HuH-7 (cell line): ENCODE measurements around the gene SMC2.

Experiments
- DNase-seq: peaks from one replicate; pipeline ENCODE4 v3.0.0; 2011; ENCODE audit warnings: low spot score

The SMC2 gene

DNA sequence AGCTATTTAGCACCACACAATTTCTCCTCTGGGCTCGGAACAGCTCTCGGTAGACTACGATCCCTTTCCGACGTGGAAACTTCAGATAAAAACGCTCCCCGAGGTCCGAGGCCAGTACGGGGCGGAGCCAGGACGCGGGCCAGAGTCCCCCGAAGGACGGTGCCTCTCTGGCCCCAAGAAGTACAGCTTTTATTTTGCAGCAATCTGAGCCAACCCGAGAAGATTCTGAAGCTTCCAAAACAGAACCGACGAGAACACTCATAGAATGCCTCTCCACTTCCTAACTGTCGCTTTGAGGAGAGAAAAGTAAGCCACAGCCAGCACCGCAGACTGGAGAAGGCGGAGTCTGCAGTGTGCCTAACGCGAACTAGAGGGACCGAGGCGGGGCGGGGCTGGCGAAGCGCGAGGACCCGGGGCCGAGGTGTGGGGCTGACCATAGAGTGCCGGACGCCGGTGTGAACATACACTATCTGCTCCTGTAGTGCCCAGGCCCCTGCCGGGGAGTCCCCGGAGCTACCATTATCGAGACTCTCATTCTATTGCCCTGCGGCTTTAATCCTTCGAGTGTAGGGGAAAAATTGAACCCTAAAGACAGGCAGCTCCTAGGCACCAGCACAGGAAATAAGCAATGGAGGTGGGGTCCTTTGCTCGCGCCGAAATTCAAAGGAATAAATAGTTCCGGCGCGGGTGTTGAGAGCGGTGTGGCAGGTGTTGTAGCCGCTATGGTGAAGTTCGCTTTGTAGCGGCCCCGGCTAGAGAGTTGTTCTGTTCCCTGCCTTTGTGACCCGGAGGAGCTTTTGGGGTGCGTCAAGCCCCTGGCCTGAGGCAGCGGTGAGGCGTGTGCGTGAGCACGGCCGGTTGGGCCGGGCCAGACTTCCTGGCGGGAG lies at the start of gene SMC2:
Gene SMC2 (plus strand): TSS at position 663 of the 887 bp plus-strand sequence. CDS start 1,076 bp downstream, outside the sequence.
- DNase-seq: peak; percentile 82

DNA sequence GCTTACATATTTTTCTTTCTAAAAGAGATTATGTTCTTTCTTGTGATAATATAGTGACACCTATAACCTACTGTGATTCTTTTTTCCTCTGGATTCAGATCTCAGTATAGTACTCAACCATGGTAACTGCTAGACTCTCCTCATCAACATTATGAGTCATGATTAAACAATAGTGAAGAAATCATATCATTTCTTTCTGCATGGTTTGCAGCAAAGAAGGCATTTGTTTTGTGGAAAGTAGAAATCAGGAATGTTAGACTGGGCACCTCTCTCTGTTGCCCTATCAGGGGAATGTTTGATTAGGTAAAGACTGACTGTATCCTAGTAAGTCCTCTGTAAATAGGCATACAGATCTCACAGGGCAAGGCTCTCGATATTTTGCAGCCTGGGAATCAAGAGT lies 25.6 kb upstream of the SMC2 start:
- no peak for DNase-seq

DNA sequence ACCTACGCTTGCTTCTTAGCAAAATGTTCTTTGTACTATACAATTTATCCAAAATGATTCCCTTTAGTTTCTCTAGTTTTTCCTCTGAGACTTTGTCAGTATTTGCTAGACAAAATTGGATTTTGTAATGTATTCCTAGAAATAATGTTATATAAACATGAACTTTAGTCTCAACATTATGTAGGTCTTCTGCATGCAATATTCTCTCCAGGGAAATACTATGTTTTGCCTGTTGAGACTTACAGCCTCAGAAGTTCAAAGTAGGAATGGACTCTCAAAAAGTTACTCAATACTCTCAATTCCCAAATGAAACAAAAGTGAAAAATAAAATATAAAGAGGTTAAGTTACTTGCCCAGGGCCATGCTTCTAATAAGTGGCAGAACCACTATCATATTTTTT lies 24.8 kb upstream of the SMC2 start:
- no peak for DNase-seq

DNA sequence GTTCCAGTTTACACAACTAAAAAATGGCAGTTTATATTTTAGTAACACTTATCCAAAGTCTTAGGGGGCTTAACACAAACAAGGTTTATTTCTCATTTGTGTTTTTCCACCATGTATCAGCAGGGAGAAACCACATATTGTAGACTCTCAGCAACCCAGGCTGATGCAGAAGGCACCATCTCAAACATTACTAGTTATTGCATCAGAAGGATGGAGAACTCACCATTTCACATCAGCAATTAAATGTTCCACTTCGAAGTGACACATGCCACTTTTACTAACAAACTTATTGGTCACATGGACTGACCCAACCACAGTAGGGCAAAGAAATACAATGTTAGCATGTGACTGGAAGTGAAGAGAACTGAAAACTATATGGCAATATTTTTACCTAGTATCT lies 22.5 kb upstream of the SMC2 start:
- no peak for DNase-seq

DNA sequence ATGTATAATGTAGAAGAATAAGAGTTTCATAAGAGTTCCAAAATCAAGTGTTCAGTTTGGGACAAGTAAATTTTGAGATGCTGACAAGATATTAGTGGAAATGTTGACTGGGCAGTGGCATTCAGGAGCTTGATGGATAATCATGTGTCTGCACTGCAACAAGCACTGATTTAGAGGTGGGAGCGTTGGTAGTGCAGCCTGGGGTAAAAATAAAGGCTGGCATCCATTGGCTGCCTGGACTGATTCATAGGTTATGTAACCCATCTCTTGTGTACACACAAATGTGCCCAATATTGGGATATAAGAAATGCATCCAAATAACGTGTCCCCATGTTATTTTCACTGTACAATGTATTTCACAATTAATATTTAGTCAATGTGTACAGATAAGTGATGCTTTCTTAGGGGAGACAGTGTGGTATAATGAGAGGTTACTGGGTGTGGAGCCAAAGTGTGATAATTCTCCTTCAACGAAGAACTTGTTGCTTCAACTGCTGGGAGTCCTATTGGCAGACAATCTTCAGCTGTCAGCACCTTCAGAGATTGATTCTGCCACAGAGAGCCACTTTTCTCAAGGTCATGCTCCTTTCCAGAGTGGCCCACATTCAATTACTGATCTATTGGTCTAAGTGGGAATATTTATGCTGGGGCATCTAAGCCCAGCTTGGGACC lies 20.9 kb upstream of the SMC2 start:
- no peak for DNase-seq

DNA sequence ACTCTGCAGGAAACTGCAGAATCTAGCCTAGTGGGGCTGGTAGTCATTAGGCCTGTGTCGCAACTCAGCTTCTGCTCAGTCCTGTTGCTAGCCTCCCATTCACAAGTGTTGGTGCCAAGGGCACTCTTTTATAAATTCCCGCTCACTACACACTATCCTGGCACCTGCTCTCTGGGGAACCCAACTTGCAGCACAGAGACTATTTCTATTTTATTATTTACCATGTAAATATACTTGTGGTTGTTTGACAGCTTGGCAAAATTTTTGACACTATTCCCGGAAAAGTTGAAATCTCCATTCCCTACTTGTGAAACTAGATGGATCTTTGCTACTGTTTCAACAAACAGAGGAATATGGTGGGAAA lies 20.4 kb upstream of the SMC2 start:
- DNase-seq: no peak

DNA sequence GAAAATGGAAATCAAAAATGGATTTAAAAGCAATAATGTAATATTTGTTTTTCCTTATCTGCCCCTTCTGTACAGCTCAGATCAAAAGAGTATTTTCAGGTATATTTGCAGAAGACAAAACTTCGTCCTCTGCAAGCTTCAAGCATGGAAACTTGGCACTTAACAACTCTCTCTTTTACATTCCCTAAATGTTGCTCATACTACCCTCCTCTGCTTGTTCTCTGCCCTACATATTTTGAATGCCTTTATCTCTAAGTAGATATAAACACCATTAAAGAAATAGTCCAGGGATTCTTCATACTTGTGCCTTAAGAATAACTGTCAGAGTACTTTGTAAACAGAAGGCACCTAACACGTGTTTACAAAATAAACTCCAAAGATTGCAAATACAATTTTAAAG lies 19.2 kb upstream of the SMC2 start:
- DNase-seq: no peak

DNA sequence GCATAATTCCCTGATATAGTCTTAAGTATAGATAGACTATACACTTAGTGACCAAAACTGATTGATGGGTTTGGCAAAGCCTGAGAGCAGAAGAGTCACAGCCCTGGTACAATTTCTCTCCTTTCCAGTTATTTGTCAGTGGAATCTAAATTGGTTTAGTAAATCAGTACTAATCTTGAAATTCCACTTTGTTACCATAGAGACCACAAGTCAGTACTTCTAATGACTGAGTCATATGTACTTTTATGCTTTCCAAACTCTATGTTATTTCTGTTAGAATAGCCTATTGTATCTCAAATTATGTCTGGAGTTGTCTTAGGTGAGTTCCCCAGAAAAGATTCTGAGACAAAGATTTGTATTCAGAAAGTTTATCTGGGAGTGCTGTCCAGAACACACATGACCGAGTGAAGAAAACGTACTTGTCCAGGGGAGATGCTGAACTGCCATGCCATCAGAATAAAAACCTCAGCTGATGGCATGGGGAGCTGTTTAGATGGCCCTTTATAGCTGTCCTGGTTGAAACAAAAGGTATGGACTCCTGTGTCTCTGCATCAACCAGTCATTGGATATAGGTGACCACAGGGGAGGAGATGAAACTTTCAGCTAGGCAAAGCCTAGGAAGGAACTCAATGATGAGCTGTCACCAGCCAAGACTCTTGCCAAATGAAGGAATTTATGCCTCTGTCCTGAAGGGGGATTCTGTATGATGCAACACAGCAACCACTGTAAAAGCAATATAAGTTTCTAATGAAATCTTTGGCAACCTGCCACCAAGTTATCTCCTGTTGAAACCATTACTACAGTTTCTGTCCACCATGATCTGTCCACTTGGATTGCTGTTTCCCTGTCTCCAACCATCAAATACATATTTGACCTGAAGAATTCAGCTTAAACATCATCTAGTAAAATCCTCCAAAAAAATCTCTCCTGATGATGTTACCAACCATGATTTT lies 18.0 kb upstream of the SMC2 start:
- no peak for DNase-seq

DNA sequence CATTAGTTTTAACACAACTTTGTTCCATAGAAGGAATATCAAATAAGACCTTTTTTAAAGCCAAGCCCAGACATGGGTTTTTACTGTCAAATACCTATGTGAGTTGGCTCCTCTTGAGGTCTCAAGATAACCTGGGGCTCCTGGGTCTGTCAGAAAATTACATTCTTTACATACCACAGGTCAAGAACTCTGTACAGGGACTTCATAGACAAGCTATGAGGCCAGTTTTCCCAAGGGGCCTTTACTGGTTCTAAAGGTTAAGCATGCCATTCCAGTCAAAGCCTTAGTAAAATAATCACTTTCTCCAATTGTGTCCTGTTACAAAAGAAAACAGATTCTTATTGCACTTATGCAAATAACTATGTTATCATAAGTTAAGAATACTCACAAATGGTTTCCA lies 15.5 kb upstream of the SMC2 start:
- no peak for DNase-seq

DNA sequence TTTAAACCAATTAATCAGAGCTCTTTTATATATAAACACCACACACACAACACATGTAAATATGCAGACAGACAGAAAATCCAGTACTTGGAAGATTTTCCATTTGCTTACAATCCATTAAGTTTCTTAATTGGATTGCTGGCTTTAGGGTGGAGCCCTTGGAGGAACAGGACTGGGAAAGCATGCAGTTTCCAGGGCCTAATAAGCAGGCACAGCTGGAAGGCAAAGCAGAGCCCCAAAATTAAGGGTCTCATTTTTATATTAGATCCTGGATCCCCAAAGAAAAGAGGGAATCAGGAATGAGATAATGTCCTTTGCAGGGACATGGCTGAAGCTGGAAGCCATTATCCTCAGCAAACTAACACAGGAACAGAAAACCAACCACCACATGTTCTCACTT lies 13.1 kb upstream of the SMC2 start:
- DNase-seq: no peak

DNA sequence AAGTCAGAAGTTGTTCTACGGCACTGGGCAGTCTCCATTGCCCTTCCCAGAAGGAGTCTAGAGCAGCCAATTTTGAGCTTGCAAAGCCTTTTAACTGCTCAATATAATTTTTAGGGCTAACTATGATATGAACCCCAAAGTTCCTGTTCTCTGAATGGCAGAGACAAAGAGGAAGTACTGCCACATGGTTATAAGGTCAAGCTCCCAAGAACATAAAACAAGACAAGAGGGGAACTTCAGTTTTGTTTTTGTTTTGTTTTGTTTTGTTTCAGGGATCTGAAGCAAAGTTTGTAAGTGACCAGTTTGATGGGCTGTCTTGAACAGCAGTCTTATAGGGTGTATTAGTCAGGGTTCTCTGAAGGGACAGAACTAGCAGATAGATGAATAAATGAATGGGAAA lies 11.9 kb upstream of the SMC2 start:
- DNase-seq: no peak

DNA sequence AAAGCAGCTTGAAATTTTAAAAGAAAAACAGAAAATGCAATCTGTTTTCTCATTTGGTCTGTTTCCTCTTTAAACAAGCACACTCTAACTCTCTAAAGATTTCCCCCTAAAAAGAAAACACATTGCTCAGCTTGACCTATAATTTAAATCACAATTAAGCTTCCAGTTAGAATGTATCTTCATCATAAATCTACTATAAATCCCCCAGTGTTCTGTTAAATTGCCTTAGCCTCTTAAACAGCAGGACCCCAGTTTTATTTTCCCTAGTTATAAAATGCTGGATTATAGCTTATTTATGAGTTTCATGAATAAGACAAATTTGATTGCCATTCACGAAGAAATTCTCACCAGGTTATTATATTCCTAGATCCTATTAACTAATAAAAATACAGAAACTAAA lies 8.6 kb upstream of the SMC2 start:
- DNase-seq: no peak

DNA sequence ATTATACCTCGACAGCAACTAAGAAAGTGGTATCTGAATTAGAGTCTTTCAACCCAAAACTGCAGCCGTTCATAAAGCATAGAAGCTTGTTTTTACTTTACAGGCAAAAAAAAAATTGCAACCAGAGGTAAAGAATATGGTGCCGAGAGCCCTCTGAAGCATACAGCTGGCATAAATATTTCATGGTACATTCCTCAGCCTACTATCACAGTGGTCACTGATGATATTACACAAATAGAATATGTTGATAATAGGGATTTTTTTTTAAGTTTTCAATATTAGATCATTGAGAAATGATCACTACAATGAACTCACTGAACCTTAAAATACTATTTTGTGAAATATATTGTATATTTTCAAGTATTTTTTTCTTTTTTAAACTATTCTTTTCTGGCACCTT lies 6.2 kb upstream of the SMC2 start:
- no peak for DNase-seq

DNA sequence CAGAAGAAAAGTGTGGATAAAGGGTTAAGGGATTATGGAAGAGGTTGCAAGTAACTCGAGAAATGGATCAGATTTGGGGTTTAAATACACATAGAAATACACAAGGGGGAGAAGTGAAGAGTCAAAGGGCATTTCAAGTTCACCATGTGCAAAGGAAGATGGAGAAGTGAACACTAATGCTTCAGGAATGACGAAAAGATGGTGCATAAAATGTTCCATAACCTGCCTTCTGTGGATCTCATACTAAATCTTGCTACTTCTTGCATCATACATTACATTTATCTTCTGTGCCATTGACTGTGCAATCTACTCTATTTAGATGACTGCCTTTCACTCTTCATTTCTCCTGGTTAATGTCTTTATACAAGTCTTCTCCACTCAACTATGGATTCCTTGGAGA lies 5.7 kb upstream of the SMC2 start:
- no peak for DNase-seq

DNA sequence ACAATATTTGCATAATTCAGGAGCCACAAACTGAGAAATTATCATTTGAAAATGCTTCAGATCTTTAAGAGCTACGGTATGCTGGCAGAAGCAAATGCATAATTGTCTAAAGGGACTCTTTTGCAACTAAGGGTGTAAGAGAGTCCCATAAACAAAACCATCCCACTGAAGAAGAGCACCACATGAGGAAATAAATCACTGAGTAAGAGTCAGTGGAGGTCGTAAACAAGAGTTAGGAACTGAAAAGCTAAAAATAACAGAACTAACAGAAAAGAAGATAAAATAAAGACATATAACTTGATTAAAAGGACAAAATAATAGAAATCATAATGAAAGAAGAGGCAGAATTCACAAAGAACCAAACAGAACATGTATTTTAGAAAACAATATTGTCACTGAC lies 3.5 kb upstream of the SMC2 start:
- DNase-seq: no peak

DNA sequence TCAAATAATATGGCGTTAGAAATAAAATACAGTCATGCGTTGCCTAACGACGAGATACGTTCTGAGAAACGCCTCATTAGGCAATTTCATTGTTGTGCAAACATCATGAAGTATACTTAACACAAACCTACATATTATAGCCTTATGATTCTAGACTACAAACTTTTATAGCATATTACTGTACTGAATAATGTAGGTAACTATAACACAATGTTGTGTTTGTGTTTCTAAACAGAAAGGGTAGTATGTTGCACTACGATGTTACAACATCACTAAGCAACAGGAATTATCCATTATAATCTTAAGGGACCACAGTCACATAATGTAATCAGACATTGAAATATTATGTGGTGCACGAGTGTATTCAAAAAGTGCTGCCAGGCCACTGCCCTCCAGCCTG lies 3.0 kb upstream of the SMC2 start:
- no peak for DNase-seq

DNA sequence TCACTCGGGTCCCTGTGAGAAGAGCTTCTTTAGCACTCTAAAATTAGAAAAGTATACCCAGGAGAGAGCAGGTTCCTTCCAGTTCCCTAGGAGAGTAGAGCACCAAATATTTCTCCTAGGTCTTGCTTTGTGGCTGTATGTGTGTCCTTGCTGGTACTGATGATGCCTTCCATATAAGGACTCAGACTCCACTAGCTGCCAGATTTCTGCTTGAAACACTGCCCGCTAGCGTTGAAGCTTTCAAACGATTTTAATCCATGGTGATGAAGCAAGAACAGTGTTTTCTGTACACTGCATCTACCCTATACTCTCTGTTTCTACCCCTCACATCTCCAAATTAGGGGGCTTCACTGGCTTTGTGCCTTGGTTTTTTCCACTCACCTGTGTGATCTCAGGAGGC lies 2.4 kb upstream of the SMC2 start:
- DNase-seq: no peak

DNA sequence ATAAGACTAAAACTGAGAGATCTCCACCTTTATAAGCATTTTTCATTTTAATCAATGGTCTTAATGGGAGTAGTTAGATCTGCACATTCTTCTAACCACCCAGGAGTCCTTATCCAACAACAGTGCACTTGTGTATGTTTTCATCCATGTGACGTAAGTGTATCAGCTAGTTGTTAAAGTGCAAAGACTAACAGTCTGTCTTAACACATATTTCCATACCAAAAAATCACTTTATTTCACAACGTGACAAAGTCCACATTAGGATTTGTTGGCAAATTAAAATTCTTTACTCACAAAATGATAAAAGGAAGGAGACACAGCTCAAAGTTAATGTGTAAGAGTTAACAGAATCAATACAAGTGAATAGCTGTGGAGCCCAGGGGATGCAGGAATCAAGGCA lies 1.9 kb upstream of the SMC2 start:
- no peak for DNase-seq

DNA sequence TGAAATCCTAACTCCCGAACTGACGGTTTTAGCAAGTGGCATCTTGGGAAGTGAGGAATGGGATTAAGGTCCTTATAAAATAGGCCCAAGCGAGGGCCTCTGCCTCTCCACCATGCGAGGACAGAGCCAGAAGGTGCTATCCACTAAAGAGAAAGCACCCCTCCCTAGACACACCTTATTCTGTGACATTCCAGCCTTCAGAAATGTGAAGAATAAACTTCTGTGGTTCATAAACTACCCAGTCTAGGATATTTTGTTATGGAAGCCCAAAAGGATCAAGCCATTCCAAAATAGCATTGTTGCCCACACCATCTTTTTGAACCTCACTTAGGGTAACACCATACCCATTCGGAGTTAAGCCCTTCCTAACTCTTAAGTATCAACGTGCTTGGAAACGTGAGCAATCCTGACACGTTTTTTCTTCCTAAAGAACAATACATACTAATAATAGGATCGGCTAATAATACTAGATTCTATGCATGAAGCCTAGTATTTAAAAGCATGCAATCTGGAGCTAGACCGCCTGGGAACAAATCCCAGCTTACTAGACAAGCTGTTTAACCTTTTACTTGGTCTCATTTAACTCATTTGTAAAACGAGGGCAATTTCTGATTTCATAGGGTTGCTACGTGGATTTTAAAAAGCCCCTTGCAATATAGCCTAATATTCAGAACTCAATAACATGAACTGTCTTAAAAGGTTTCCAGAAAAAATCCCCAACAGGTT lies 1.1 kb upstream of the SMC2 start:
- no peak for DNase-seq

DNA sequence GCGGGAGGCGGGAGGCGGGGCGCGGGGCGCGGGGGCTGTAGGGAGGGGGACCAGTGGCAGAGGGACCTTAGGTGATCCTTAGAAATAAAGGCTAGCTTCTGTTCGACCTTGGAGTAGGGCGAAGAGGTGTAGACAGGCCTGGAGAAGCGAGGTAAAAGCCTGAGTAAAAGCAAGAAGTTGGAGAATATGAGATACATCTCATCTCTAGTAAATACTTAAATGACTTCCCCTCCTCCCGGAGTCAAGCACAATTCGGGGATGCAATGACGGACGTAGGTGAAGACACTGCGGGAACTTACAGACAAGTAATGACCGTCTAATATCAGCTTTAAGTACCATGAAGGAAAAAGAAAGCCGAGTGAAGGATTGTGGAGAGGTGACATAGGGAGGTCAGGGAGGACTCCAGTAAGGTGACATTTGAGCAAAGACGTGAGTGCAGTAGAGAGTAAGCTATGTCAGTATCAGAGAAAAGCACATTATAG lies 466 bp downstream of the SMC2 start:
- peak; percentile 58 for DNase-seq

DNA sequence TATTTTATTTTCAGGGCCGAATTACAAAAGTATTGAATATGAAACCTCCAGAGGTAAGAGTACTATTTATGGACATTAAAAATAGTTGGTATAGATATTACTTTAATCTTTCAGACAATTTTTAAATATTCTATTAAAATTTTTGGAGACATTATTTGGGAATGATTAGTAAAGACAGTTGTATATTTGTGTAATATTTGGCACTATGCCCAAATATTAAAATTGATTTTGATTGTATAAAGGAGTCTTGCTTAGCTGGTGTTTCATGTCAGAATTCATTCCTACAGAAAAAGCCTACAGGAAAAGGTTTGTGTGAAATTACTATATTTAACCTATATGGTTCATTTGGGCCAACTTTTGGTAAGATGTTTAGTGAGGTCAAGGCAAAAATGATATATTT lies 5.5 kb downstream of the SMC2 start:
- no peak for DNase-seq

DNA sequence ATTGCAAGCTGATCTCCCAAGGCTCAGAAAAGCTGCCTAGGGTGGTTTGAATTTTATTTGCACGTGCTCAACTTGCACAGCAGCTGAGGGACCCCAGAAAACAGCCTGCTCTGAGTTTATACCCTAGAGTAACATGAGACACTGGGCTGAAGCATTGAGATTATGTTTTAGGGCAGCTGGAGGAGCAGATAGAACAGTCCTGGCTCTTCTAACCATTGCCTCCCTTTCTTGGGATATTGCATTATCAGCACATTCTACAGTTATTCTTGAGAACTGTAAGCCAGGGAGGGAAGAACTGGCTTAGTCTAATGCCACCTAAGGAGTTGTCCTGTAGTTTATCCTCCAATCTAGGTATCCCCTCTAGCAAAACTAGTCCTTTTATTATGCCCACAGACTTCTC lies 10.3 kb downstream of the SMC2 start:
- DNase-seq: no peak
